ENCODE data around the gene MRPL14.

MRPL14 gene

DNA sequence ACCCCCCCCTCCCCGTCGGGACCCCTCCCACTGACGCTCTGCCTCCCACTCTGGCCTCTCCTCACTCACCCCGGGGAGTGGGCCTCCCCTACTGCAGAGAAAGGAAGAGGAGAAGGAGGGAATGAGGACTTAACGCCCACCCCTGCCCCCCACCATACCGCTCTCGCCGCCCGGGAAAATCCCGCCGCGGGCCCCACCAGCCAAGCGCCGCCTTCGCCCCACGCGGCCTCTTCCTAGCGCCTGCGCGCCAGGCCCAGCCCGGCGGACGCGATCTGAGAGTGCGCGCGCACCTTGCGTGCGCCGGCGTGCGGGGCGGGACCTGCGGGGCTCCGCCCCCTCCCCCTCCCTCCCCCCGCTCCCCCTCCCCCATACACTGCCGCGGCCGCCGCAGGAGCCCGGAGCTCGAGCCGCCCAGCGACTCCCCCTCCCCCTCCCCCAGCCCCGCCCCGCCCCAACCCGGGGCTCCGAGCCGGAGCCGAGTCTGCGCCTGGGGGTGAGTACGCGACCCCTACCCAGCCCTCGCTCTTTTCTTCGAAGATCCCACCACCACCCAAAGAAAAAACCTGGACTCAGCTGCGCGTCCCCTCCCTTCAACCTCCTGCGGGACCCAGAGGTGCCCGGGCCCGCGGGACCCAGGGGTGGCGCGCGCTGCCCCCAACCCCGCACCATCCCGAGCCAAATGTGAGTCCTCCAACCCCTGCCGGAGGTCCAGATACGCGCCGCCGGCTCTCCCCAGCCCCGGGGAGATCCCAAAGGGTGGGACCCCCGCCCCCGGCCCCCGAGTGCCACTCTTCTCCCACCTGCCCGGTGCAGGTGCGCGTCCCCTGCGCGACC lies at the start of gene MRPL14, which contains the start of gene TMEM63B:
TSS of gene MRPL14 (minus strand) at position 267 of the 834 bp plus-strand sequence. CDS start 10,841 bp downstream, outside the sequence.
TSS of gene TMEM63B (plus strand) at position 369 of the 834 bp plus-strand sequence. CDS start 7,031 bp downstream, outside the sequence.
- DNase-seq = no peak

DNA sequence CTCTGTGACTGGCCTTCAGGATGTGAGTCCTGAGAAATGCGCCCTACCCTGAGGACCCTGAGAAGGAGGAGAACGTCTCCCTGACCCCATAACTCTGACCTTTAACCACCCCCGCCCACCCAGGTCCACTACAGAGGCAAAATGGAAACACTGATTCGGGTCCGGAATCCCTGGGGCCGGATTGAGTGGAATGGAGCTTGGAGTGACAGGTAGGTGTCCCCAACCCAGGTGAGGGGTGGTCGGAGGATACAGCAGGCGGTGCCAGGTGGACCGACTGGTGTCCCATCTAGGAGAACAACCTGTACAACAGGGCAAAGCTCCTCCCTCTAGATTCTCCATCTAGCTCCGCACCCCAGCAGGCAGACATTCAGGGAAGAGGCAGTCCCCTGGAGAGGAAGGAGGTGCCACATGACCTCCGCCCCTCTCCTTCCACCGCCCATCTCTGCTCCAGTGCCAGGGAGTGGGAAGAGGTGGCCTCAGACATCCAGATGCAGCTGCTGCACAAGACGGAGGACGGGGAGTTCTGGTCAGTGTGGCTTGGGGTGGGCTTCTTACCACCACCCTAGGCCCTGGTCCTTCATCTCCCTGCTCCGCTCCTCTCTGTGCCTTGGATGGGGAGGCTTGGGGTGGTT lies 49.0 kb upstream of the MRPL14 start:
- DNase-seq = no peak

GRCh38 chr6:44172731-44173500 lies 45.7 kb upstream of the MRPL14 start:
- DNase-seq = no peak

DNA sequence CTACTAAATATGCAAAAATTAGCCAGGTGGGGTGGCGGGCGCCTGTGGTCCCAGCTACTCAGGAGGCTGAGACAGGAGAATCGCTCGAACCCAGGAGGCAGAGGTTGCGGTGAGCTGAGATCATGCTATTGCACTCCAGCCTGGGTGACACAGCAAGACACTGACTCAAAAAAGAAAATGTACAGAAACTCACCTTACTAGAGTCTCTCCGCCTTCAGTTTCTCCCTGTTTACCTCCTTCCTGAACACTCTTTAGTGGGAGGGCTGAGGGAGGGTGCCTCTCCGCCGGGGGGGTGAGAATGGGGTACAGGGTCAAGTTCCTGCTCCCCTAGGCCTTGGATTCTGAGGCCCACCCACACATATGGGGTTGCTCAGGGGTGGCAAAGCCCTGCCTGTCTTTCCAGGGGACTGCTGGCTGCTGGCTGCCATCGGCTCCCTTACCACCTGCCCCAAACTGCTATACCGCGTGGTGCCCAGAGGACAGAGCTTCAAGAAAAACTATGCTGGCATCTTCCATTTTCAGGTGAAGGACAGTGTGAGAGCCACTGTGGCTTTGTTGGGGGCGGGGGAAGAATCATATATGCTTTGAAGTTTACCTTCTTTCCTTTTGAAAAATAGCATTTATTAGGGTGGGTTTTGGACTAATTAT lies 44.8 kb upstream of the MRPL14 start:
- DNase-seq = no peak

- DNase-seq = no peak
Observed at GRCh38 chr6:44169886-44170570, 42.8 kb upstream of the MRPL14 start.

DNA sequence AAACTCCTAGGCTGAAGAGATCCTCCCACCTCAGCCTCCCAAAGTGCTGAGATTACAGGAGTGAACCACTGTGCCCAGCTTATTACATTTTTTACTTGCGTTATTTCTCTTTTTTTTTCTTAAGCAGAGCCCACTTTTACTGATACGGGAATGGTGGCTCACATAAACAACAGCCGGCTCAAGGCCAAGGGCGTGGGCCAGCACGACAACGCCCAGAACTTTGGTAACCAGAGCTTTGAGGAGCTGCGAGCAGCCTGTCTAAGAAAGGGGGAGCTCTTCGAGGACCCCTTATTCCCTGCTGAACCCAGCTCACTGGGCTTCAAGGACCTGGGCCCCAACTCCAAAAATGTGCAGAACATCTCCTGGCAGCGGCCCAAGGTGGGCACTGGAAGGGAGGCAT lies 41.9 kb upstream of the MRPL14 start:
- DNase-seq = no peak

- no peak for DNase-seq
Observed at GRCh38 chr6:44167567-44167966, 40.3 kb upstream of the MRPL14 start.

DNA sequence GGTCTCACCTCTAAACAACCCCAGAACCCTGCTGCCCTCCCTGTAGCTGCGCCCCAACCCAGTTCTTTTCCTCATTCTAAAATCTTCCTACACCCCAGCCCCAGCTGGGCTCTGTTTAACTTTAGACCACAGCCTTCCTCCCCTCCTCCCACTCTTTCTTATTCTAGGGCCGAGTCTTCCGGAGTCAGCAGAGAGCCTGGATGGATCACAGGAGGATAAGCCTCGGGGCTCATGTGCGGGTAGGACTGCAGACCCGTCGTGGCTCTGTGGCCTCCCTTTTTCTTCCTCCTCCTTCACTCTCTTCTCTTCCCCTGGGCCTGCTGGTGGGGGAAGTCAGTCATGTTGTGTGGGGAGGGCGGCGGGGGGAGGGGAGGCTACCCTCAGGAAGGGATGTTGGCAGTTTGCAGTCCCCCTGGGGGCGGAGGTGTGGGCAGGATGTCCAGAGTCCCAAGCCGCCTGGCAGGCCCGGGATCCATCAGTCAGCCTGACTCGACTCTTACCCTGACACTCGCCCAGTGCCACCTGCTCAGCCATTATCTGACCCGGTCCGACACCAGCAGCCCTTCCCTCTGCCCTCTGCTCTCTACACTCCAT lies 39.4 kb upstream of the MRPL14 start:
- DNase-seq = no peak

DNA sequence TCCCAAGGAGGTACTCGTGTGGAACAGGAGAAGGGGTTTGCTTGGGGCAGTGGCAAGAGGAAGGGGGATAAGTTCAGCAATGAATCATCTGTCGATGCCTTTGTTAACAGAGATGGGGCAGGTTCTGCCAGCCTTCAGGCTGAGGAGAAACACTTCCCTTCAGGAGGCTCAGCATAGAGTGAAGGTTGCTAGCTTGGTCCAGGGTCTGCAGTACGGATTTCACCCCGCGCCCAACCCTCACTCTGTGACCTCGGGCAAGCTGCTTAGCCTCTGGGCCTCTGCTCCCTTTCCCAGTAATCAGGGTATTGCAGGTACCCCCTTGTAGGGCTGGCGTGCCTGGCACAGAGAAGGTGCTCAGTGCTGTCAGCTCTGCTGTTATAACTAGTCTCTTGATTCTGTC lies 38.9 kb upstream of the MRPL14 start:
- DNase-seq = no peak

DNA sequence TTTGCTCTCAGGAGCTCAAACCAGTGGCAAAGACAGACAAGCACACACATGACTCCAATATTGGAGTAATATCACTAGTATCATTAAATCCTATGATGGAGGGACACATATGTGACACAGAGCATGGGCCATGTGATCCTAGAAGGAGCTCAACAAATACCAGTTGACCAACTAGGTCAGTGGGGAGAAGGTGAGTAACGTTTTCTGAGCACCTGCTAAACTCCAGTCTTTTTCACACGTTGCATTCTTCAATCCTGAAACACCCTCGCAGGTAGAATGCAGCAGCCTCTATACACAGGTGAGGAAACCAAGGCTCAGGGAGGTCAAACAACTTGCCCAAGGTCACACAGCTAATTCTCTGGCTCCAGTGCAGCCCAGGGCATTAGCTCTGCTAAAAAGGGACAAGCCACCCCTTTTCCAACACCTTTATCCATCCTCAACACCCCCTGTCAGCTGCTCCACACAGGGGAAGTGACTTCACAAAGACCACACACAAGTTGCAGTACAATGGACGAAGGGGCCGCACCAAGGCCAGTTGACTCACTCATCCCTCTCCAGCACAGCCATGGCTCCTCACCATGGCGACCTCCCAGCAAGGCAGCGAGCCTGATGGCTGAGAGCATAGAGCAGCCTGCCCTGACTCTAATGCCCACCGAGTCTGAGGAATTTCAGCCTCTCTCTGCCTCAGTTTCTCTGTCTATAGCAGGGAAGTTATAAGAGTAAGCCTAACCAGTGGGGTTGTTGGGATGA lies 35.8 kb upstream of the MRPL14 start:
- no peak for DNase-seq

GRCh38 chr6:44161997-44162338 lies 34.7 kb upstream of the MRPL14 start:
- DNase-seq = no peak

- DNase-seq = no peak
Observed at GRCh38 chr6:44158770-44159228, 31.5 kb upstream of the MRPL14 start, which contains the start of gene CAPN11. TSS of gene CAPN11 (plus strand) at chr6:44158820. CDS start at chr6:44158849, 29 bp downstream.

GRCh38 chr6:44157152-44157521 lies 29.9 kb upstream of the MRPL14 start:
- no peak for DNase-seq

DNA sequence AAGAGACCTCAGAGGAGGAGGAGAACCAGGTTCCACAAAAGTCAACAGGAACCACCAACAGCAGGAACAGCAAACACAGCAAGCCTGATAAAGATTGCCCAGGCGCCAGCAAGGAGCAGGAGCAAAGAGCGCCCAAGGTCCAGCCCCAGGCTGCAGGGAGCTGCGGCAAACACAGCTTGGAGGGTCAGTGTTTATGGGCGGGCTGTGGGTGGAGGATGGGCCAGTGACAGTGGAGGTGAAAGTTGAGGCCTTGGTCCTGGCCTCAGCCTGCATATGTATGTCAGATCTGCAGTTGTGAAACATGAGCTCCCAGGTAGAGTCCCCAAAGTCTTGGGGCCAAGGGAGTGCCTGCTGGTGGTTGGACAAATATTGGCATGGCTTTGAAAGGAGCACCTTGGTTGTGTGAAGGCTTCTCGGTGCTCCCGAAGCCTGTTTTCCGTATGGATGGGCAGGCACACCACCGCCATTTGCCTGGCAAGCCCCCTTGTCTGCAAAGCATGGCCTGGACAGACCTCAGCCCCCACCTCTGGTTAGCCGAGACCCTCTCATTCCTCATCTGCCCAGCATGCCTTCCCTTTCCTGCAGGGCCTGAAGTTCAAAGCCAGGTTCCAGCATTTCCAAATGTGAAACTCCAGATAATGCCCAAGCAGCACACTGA lies 29.4 kb upstream of the MRPL14 start:
- DNase-seq = no peak

GRCh38 chr6:44154067-44154466 lies 26.8 kb upstream of the MRPL14 start:
- no peak for DNase-seq

GRCh38 chr6:44152533-44152932 lies 25.3 kb upstream of the MRPL14 start:
- DNase-seq = no peak

- DNase-seq = no peak
Observed at GRCh38 chr6:44152109-44152461, 24.8 kb upstream of the MRPL14 start.

- DNase-seq = no peak
Observed at GRCh38 chr6:44151348-44152108, 24.3 kb upstream of the MRPL14 start.

DNA sequence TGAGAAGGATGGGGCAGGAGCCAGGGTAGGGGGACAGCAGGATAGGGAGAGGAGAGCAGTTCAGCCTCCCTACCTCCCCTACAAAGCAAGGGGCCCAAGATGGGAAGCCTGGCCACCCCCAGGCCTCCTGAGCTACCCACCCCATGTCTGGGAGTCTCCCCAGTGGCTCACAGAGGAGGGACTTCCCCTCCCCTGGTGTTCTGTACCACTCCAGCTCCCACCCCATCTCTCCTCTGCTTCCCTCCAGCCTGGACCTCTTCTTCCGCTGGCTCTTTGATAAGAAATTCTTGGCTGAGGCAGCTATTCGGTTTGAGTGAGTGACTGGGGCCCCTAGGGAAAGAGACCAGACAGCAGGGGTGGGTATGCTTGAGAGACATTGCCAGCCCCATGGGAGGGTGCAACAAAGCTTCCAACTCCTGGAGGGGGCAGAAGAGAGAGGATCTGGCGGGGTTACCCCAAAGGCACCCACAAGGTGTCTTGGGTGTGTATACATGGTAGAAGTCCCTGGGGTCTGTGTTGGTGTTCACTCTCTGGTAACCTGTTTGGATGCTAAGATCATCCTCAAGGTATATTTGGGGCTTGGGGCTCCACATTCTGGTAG lies 23.2 kb upstream of the MRPL14 start:
- DNase-seq = no peak
